ENCODE measurements around the gene OR52L1. TPM values are rescaled to one million over a fixed set of nuclear protein-coding genes. Genes with fewer than 3 reads are reported as not detected.

Gene OR52L1
- total and polyA plus RNA-seq, 2 of the 4 experiments (the other 2 are of a cell fraction) = not detected

DNA sequence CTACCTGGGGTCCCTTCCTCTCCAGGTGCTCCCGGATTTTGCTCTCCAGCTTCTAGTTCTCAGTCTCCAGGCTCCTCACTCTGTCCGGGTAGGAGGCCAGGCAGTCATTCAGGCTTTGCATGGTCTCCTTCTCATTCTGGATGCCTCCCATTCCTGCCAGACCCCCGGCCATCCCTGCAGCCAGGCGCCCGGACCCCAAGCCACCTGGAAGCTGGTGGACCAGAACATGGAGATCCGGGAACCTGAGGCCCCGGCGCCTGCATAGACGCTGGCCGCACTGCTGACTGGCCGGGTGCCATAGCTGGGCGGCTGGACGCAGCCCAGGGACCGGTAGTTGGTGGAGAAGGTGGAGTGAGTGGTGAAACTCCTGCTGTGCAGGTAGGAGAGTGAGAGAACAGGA lies 8.0 kb upstream of the OR52L1 start:
- H3K9me3 ChIP-seq (ENCODE audit: control insufficient read depth, insufficient read depth, low read length) = peaks cover 2% of the 10 kb centered on the region; the same call in 1 of the 2 replicates
- no peak overlapping the region for H3K18ac ChIP-seq (ENCODE audit: low read depth, low read length)
- dilution Hi-C loops (cut with HindIII; ENCODE audit: low sequenced_read_pairs, unreplicated experiment) = no loop called here
- in situ Hi-C loops (cut with MboI; ENCODE audit: low sequenced_read_pairs) = no loop called here
- H3K56ac ChIP-seq (ENCODE audit: extremely low read depth, insufficient read depth, low read length) = no peak overlapping the region
- no peak overlapping the region for H4K8ac ChIP-seq (ENCODE audit: low read depth in 2 of 2, low read length in 2 of 2)
- no peak overlapping the region for H2BK15ac ChIP-seq (ENCODE audit: low read depth, low read length)
- H4K20me1 ChIP-seq (ENCODE audit: insufficient read depth, low read length) = no peaks in the 10 kb centered on the region
- no peak overlapping the region for H4K91ac ChIP-seq (ENCODE audit: insufficient read depth, low read depth, low read length)
- no peak overlapping the region for H2AK9ac ChIP-seq (replicated peaks; ENCODE audit: low read depth, low read length, poor library complexity)
- no peak overlapping the region for H2BK20ac ChIP-seq (ENCODE audit: low read depth, low read length)
- no peaks in the 10 kb centered on the region for H3K79me1 ChIP-seq (ENCODE audit: low read depth in 1 of 2, low read length in 2 of 2)
- POLR2A ChIA-PET (ENCODE audit: unreplicated experiment) = no interaction called here
- H3K9me1 ChIP-seq (ENCODE audit: insufficient read depth, low read length) = no peaks in the 10 kb centered on the region
- no peak overlapping the region for H2AFZ ChIP-seq (replicated peaks; ENCODE audit: low read length, poor library complexity)
- H2BK5ac ChIP-seq (ENCODE audit: low read depth, low read length, poor library complexity, severe bottlenecking) = no peak overlapping the region
- no peak overlapping the region for H3K4me3 ChIP-seq (ENCODE audit: insufficient read depth, low read depth, low read length)
- no peak overlapping the region for H3K4ac ChIP-seq (ENCODE audit: low read depth, low read length)
- no peak overlapping the region for H4K5ac ChIP-seq (ENCODE audit: low read depth, low read length)
- WGBS, 2 experiments (ENCODE audit: extremely low coverage in 2 of 2, insufficient read length in 1 of 2) = 26% methylated on average over 4 of the region's 14 CpGs; no CpG with 5 or more reads in 1 of the 2 experiments
- no peak overlapping the region for H3K27ac ChIP-seq (ENCODE audit: insufficient read depth, low read length)
- no peaks in the 10 kb centered on the region for H3K27me3 ChIP-seq (ENCODE audit: control insufficient read depth, insufficient read depth, low read length)
- no peak overlapping the region for H2BK120ac ChIP-seq (ENCODE audit: low read depth, low read length)
- intact Hi-C loops (cut with micrococcal nuclease) = no loop called here
- no peak overlapping the region for H2AK5ac ChIP-seq (ENCODE audit: low read depth, low read length)
- BruUV-seq (replicated peaks) = no TSS peak
- no peak overlapping the region for H3K9ac ChIP-seq (ENCODE audit: low read depth, low read length)
- ATAC-seq (ENCODE audit: low read depth) = no peak
- no peak overlapping the region for H3K23ac ChIP-seq (ENCODE audit: low read depth, low read length)
- no peak for TF ChIP-seq CEBPB (IDR thresholded peaks at IDR 0.05; ENCODE audit: low read depth, low read length)
- TF ChIP-seq USF2 (IDR thresholded peaks at IDR 0.05; ENCODE audit: low read depth, low read length) = no peak
- no peak for TF ChIP-seq CHD1 (IDR thresholded peaks at IDR 0.05; ENCODE audit: low read depth, low read length)
- no peak for TF ChIP-seq FOS (IDR thresholded peaks at IDR 0.05; ENCODE audit: low read depth, low read length)
- no peak for TF ChIP-seq RAD21 (IDR thresholded peaks at IDR 0.05; ENCODE audit: low read length)
- no peak for TF ChIP-seq MAFK (IDR thresholded peaks at IDR 0.05; ENCODE audit: low read depth, low read length)
- no peak for TF ChIP-seq SMC3 (IDR thresholded peaks at IDR 0.05; ENCODE audit: low read depth, low read length)
- TF ChIP-seq ELK1 (IDR thresholded peaks at IDR 0.05; ENCODE audit: borderline replicate concordance, low read depth, low read length) = no peak
- no peak for TF ChIP-seq BHLHE40 (IDR thresholded peaks at IDR 0.05; ENCODE audit: low read depth, low read length)
- TF ChIP-seq MXI1 (IDR thresholded peaks at IDR 0.05; ENCODE audit: borderline replicate concordance, low read depth, low read length) = no peak
- TF ChIP-seq RFX5 (IDR thresholded peaks at IDR 0.05; ENCODE audit: low read depth, low read length) = no peak
- TF ChIP-seq POLR2A (IDR thresholded peaks at IDR 0.05; ENCODE audit: low read depth, low read length) = no peak
- TF ChIP-seq MAZ (IDR thresholded peaks at IDR 0.05; ENCODE audit: borderline replicate concordance, low read depth, low read length) = no peak
- TF ChIP-seq NFE2L2 (IDR thresholded peaks at IDR 0.05; ENCODE audit: low read depth, low read length) = no peak
- no peak for TF ChIP-seq RCOR1 (IDR thresholded peaks at IDR 0.05; ENCODE audit: insufficient replicate concordance, low read length)
- TF ChIP-seq CTCF (conservative IDR thresholded peaks at IDR 0.05; ENCODE audit: low read depth, low read length) = no peak
- H3K14ac ChIP-seq (replicated peaks; ENCODE audit: low read depth, low read length) = no peak overlapping the region
- H3K4me2 ChIP-seq (ENCODE audit: low read depth, low read length) = no peak overlapping the region
- no peak for DNase-seq
- no peaks in the 10 kb centered on the region for H3K36me3 ChIP-seq (ENCODE audit: control insufficient read depth, insufficient read depth, low read length)
- no peaks in the 10 kb centered on the region for H3K4me1 ChIP-seq (ENCODE audit: control insufficient read depth, insufficient read depth, low read length)
- CTCF ChIA-PET = no interaction called here

All from IMR-90 (cell line).